ENCODE measurements around the gene CFAP410.

Gene CFAP410

DNA sequence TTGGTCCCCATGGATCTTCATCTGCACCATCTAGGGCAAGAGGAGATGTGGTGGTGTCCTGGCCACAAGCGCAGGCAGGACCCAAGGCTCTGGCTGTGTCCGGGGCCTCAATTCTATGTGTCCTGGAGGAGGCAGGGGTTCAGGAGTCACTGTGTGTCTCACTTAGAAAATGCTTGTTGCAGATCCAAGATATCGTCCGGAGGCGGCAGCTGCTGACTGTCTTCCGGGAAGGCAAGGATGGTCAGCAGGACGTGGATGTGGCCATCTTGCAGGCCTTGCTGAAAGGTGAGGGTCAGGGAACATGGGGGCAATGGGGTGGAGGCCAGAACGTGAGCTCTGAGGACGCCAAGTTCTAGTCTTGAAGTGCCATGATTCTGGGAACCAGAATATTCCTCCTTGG is 43.3 kb upstream of the CFAP410 start:
- H3K36me3 ChIP-seq (ENCODE audit: control insufficient read depth, low read length), result no peaks in the 10 kb centered on the region

DNA sequence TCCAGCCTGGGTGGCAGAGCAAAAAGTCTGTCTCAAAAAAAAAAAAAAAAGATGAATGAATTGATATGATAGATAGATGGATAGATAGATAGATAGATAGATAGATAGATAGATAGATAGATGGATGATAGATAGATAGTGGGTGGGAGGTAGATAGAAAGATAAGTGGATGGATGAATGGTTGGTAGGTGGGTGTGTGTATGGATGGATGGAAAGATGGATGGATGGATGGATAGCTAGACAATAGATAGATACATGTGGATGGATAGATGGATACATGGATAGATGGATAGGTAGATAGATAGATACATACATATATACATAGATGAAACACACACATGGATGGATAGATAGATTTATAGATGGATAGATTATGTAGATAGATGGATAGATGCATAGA is 42.7 kb upstream of the CFAP410 start:
- no peaks in the 10 kb centered on the region for H3K36me3 ChIP-seq (ENCODE audit: control insufficient read depth, low read length)
- no peaks in the 10 kb centered on the region for H3K27me3 ChIP-seq (ENCODE audit: control insufficient read depth, low read length)
- TF ChIP-seq EZH2phosphoT487 (IDR thresholded peaks at IDR 0.05; ENCODE audit: borderline replicate concordance, low read length), result no peak
- TF ChIP-seq, protein P1, sequence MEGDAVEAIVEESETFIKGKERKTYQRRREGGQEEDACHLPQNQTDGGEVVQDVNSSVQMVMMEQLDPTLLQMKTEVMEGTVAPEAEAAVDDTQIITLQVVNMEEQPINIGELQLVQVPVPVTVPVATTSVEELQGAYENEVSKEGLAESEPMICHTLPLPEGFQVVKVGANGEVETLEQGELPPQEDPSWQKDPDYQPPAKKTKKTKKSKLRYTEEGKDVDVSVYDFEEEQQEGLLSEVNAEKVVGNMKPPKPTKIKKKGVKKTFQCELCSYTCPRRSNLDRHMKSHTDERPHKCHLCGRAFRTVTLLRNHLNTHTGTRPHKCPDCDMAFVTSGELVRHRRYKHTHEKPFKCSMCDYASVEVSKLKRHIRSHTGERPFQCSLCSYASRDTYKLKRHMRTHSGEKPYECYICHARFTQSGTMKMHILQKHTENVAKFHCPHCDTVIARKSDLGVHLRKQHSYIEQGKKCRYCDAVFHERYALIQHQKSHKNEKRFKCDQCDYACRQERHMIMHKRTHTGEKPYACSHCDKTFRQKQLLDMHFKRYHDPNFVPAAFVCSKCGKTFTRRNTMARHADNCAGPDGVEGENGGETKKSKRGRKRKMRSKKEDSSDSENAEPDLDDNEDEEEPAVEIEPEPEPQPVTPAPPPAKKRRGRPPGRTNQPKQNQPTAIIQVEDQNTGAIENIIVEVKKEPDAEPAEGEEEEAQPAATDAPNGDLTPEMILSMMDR (IDR thresholded peaks at IDR 0.05; ENCODE audit: low read depth, low read length, poor library complexity, severe bottlenecking), result no peak

More for the DNA sequence above, 43.3 kb upstream of the CFAP410 start:
- H3K9me3 ChIP-seq (ENCODE audit: control insufficient read depth, insufficient read depth, low read length), result peaks cover 12% of the 10 kb centered on the region; the same call in 1 of the 2 replicates
- H3K9me2 ChIP-seq (replicated peaks; ENCODE audit: control insufficient read depth, low read length), result no peaks in the 10 kb centered on the region
- no peaks in the 10 kb centered on the region for H3K27me3 ChIP-seq (ENCODE audit: control insufficient read depth, low read length)
- H3K27ac ChIP-seq (ENCODE audit: low read depth, low read length), result no peak overlapping the region
- no peak overlapping the region for H3K4me3 ChIP-seq (ENCODE audit: low read length)
- no peaks in the 10 kb centered on the region for H3K79me2 ChIP-seq (ENCODE audit: control insufficient read depth, low read length)
- no peaks in the 10 kb centered on the region for H3K4me1 ChIP-seq (ENCODE audit: control insufficient read depth, low read length)
- no peaks in the 10 kb centered on the region for H4K20me1 ChIP-seq (ENCODE audit: control insufficient read depth, insufficient read depth, low read depth, low read length)
- H3K4me2 ChIP-seq (ENCODE audit: low read length), result no peak overlapping the region
- H3F3A ChIP-seq (ENCODE audit: control insufficient read depth, insufficient read depth), result no peaks in the 10 kb centered on the region
- TF ChIP-seq, protein P1 (IDR thresholded peaks at IDR 0.05; ENCODE audit: low read depth, low read length, poor library complexity, severe bottlenecking), result no peak
- TF ChIP-seq EZH2phosphoT487 (IDR thresholded peaks at IDR 0.05; ENCODE audit: borderline replicate concordance, low read length), result no peak

GRCh38 chr21:44380876-44381275 is 41.7 kb upstream of the CFAP410 start:
- Histone ChIP-seq H3K9me2 (replicated peaks; ENCODE audit: control insufficient read depth, low read length) (no peaks in the 10 kb centered on the region), H3K36me3 (ENCODE audit: control insufficient read depth, low read length) (no peaks in the 10 kb centered on the region), H3F3A (ENCODE audit: control insufficient read depth, insufficient read depth) (no peaks in the 10 kb centered on the region), H4K20me1 (ENCODE audit: control insufficient read depth, insufficient read depth, low read depth, low read length) (no peaks in the 10 kb centered on the region), H3K4me3 (ENCODE audit: low read length) (no peak overlapping the region), H3K4me1 (ENCODE audit: control insufficient read depth, low read length) (no peaks in the 10 kb centered on the region), H3K9me3 (ENCODE audit: control insufficient read depth, insufficient read depth, low read length) (peaks cover 15% of the 10 kb centered on the region; the same call in 1 of the 2 replicates), H3K27me3 (ENCODE audit: control insufficient read depth, low read length) (no peaks in the 10 kb centered on the region), H3K27ac (ENCODE audit: low read depth, low read length) (no peak overlapping the region), H3K79me2 (ENCODE audit: control insufficient read depth, low read length) (no peaks in the 10 kb centered on the region), H3K4me2 (ENCODE audit: low read length) (no peak overlapping the region)
- TF ChIP-seq, protein P1 (IDR thresholded peaks at IDR 0.05; ENCODE audit: low read depth, low read length, poor library complexity, severe bottlenecking), result no peak
- no peak for TF ChIP-seq EZH2phosphoT487 (IDR thresholded peaks at IDR 0.05; ENCODE audit: borderline replicate concordance, low read length)

More for the DNA sequence above, 42.7 kb upstream of the CFAP410 start:
- no peaks in the 10 kb centered on the region for H3F3A ChIP-seq (ENCODE audit: control insufficient read depth, insufficient read depth)
- H3K4me1 ChIP-seq (ENCODE audit: control insufficient read depth, low read length), result no peaks in the 10 kb centered on the region
- H3K79me2 ChIP-seq (ENCODE audit: control insufficient read depth, low read length), result no peaks in the 10 kb centered on the region
- H3K27ac ChIP-seq (ENCODE audit: low read depth, low read length), result no peak overlapping the region
- H3K4me3 ChIP-seq (ENCODE audit: low read length), result no peak overlapping the region
- no peak overlapping the region for H3K4me2 ChIP-seq (ENCODE audit: low read length)
- no peaks in the 10 kb centered on the region for H4K20me1 ChIP-seq (ENCODE audit: control insufficient read depth, insufficient read depth, low read depth, low read length)
- H3K9me3 ChIP-seq (ENCODE audit: control insufficient read depth, insufficient read depth, low read length), result peaks cover 12% of the 10 kb centered on the region; the same call in 1 of the 2 replicates
- H3K9me2 ChIP-seq (replicated peaks; ENCODE audit: control insufficient read depth, low read length), result no peaks in the 10 kb centered on the region
